ENCODE measurements around the gene EGFL7.
"Not testable (repeated sequence)": the region's sequence is repeated elsewhere in the genome, so short reads cannot be mapped to it uniquely, and the experiment has no call there.

EGFL7 gene

DNA sequence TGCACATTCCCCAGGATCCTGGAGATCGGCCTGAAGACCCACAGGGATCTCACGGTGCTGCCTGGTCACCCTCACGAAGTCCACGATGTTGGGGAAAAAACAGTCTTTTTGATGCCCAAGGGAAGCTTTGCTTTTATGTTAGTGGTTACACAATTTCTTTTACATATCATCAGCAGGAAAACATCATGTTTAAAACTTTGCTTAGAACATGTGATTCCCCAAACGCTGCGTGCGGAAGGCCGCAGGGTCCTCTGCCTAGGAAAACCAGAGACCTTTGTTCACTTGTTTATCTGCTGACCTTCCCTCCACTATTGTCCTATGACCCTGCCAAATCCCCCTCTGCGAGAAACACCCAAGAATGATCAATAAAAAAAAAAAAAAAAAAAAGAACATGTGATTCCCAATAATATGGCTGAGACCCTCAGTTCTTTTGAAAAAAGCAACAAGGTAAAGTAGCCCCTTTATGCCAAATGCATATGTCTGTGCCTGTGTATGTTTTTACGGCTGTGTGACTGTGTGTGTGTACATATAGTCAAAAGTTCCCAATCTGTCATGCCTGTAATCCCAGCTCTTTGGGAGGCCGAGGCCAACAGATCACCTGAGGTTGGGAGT lies 36.0 kb downstream of the EGFL7 start:
- TF ChIP-seq ZFX (IDR thresholded peaks at IDR 0.05; ENCODE audit: borderline replicate concordance) = no peak
- TF ChIP-seq, protein P1, sequence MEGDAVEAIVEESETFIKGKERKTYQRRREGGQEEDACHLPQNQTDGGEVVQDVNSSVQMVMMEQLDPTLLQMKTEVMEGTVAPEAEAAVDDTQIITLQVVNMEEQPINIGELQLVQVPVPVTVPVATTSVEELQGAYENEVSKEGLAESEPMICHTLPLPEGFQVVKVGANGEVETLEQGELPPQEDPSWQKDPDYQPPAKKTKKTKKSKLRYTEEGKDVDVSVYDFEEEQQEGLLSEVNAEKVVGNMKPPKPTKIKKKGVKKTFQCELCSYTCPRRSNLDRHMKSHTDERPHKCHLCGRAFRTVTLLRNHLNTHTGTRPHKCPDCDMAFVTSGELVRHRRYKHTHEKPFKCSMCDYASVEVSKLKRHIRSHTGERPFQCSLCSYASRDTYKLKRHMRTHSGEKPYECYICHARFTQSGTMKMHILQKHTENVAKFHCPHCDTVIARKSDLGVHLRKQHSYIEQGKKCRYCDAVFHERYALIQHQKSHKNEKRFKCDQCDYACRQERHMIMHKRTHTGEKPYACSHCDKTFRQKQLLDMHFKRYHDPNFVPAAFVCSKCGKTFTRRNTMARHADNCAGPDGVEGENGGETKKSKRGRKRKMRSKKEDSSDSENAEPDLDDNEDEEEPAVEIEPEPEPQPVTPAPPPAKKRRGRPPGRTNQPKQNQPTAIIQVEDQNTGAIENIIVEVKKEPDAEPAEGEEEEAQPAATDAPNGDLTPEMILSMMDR (IDR thresholded peaks at IDR 0.05) = no peak
- no peak overlapping the region for H3K27ac ChIP-seq

DNA sequence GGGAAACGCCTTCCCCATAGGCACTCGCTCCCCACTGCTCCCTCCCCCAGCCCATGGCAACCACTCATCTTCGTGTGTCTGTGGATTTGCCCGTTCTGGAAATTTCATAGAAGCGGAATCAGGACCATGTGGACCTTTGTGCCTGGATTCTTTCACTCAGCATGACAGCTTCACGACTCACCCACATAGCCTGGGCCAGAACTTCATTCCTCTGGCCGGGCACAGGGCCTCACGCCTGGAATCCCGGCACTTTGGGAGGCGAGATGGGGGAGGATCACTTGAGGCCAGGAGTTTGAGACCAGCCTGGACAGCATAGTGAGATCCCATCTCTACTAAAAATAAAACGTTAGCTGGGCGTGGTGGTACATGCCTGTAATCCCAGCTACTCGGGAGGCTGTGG lies 37.6 kb downstream of the EGFL7 start:
- no peak overlapping the region for H3K27ac ChIP-seq
- TF ChIP-seq, protein P1 (IDR thresholded peaks at IDR 0.05) = no peak
- TF ChIP-seq ZFX (IDR thresholded peaks at IDR 0.05; ENCODE audit: borderline replicate concordance) = no peak

DNA sequence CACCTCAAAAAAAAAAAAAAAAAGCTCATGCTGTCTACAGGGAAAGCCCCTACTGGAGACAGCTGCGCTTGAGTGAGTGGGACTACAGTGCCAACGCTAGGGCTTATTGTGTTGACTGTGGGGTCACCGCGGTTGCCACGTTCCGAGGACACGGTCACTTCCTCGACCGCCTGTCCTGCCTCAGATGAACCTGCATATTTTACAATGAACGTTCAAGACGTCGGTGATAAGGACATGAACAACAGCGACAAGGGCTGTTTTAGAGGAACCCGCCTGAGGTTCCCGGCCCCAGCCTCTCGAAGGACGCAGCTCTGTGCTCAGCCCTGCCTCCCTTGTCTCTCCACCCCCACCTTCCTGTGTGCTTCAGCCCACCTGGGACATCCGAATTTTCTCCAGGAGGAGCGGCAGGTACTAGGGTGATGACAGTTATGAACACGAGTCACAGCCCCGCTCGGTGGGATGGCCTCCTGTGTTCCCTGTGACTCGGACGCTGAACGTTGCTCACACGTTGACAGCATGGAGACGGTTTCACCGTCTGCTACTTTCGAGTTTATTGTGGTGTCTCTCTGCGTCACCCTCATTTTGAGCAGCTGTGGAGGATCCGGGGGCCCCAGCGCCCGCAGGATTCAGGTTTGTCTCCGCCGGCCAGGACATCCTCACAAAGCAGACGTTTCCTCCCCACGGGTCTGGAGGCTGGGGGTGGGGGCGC lies 38.4 kb downstream of the EGFL7 start:
- no peak for TF ChIP-seq ZFX (IDR thresholded peaks at IDR 0.05; ENCODE audit: borderline replicate concordance)
- TF ChIP-seq, protein P1 (IDR thresholded peaks at IDR 0.05) = no peak
- H3K27ac ChIP-seq = no peak overlapping the region

DNA sequence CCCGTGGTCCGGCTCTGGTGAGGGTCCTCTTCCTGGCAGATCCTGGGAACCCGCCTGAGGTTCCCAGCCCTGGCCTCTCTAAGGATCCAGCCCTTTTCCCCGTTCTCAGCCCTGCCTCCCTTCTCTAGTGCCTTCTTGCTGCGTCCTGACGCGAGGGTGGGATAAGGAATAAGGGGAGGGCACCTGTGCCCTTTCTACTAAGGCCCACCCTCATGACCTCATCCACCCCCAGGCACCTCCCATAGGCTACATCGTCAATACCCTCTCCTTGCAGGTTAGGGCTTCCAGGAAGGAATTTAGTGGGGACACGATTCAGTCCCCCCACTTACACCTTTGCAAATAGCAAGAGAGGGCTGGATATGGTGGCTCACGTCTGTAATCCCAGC lies 38.9 kb downstream of the EGFL7 start:
- no peak overlapping the region for H3K27ac ChIP-seq
- TF ChIP-seq, protein P1 (IDR thresholded peaks at IDR 0.05) = no peak
- TF ChIP-seq ZFX (IDR thresholded peaks at IDR 0.05; ENCODE audit: borderline replicate concordance) = no peak

DNA sequence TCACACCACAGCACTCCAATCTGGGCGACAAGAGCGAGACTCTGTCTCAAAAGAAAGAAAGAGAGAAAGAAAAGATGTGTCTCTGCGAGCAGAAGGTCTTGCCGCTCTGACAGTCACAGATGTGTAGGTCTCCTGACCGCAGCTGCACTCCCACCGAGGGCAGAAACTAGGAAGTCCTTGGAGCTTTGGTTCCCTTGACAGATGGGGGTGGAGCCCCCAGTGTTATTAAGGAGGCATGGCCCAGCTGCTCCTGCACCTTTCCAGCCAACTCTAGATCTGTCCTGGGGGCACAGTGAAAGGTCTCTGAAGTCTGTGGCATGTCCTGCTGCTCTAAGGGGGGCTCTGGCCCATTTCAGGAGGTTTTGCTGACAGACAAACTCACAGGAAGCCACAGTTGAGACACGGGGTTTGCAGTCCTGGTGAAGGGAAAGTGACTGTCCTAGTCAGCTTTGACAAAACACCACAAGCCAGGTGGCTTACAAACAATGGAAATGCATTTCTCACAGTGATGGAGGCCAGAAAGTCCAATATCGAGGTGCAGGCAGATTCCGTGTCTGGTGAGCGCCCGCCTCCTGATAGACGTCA lies 40.7 kb downstream of the EGFL7 start:
- H3K27ac ChIP-seq = no peak overlapping the region
- TF ChIP-seq, protein P1 (IDR thresholded peaks at IDR 0.05) = no peak
- no peak for TF ChIP-seq ZFX (IDR thresholded peaks at IDR 0.05; ENCODE audit: borderline replicate concordance)

DNA sequence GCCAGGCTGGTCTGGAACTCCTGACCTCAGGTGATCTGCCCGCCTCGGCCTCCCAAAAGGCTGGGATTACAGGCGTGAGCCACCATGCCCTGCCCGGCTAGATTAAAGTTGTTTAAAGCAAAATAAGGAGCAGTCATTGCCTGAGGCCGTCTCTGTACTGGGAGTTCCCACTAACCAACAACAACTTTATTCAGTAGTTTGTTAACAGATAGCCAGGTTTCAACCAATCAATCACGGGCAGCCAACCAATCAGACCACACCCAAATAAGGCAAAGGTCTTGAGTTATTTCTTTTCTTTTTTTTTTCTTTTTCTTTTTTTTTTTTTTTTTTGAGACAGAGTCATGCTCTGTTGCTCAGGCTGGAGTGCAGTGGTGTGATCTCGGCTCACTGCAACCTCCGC lies 42.0 kb downstream of the EGFL7 start:
- not testable (repeated sequence) for H3K27ac ChIP-seq

DNA sequence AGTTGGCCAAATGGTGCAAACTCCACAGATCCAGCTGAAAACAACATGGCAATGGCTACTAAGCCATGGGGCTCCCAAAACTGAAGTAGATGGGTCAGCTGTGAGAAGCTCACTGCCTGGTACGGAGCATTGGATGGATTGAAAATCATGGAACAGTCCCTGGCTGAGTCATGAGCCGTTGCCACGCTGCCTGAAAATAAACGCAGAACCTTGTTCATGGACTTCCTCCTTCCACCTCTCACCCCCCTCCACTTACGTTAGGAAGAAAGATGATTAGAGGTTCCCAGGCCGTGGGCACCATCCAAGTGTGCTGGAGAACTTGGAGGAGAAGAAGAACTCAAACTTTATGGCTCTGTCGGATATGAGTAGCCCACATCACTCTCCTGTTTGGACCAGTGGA lies 42.8 kb downstream of the EGFL7 start:
- H3K27ac ChIP-seq = no peak overlapping the region
- TF ChIP-seq ZFX (IDR thresholded peaks at IDR 0.05; ENCODE audit: borderline replicate concordance) = no peak
- TF ChIP-seq, protein P1 (IDR thresholded peaks at IDR 0.05) = no peak

Measured in 22Rv1 (cell line).